ENCODE data around the gene PCSK5.
A peak's percentile ranks its signal among the peaks of the same experiment; 100 is the strongest.

The PCSK5 gene

DNA sequence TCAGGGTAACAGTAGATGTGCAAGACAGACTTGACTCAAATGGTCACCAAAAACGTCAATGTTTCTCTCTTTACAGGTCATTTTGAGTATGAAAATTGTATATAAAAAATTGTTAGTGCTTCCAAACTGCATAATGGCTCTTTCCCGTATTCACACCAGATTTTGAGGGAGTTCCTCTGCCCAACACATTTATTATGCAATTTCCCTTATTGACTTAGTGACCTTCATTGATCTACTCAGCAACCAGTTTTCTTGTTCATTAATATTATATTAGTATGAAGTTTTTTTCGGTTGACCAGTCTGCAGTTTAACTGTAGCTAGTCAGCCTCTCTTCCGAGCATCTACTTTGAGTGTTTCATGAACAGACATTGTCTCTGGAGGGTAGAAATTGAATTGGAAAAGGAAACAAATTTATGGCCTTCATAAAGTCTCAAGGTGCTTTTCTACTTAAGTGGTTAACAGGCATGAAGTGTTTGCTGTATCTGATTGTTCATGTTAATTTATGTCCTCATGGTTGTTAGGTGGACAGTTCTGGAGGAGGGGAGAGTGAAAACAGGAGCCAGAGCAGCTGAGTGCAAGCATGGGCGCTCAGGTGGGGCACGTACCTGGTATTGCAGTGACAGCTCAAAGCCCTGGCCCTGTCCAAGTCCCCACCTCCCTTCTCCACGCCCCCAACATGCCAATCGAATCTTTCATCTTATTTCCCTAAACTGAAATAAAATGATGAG lies 263.6 kb downstream of the PCSK5 start:
- DNase-seq, result peak in 1 of 2 experiments; percentile 6

DNA sequence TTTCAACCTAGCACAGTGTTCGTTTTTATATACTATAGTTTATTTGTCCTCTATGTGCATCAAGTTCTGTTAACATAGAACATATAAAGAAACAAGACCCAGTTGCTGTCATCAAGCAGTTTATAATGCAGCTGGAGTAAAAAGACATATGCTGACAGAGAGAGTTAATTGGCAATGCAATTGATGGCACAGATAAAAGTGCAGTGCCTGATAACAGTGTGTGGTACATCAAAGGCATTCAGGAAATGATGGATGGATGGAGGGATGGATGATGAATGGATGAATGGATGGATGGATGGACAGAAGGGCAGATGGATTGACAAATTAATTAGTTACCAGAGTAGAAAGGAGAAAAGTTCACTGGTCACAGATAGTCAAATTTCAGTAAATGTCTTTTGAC lies 264.9 kb downstream of the PCSK5 start:
- DNase-seq, result no peak

DNA sequence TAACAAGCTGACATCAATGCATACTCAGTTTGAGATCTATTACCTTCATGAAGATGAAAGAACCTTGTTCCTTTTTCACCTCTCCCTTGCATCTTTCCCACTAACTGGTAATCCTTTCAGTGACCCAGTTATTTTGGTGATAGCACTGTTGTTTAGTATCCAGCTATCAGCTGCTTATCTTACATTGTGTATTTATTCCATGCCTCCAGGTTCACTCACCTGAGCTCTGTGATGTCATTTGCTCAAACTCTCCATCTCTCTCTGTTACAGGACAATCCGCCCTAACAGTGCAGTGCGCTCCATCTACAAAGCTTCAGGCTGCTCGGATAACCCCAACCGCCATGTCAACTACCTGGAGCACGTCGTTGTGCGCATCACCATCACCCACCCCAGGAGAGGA lies 268.2 kb downstream of the PCSK5 start:
- DNase-seq, result no peak

DNA sequence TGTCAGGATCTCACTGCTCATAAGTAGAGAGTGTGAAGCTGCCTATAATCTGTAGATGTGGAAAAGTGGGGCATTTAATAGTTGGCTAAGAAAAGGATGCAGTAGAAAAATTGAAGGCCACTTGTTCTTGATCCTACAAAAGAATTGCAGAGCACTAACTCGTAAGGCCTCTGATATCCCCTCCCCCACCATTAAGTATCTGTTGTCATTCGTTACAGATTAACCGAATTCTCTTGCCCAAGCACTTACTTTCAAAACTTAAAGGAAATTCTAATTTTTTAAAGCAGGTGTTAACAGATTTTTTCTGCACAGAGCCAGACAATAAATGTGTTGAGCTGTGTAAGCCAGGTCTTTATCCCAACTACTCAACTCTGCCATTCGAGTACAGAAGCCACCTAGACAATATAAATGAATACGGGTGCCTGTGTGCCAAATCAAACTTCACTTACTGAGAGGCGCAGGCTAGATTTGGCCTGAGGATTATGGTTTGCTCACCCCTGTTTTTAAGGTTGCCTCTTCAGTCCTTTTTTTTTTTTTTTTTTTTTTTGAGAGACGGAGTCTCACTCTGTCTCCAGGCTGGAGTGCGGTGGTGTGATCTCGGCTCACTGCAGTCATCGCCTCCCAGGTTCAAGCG lies 268.9 kb downstream of the PCSK5 start:
- DNase-seq, result no peak

DNA sequence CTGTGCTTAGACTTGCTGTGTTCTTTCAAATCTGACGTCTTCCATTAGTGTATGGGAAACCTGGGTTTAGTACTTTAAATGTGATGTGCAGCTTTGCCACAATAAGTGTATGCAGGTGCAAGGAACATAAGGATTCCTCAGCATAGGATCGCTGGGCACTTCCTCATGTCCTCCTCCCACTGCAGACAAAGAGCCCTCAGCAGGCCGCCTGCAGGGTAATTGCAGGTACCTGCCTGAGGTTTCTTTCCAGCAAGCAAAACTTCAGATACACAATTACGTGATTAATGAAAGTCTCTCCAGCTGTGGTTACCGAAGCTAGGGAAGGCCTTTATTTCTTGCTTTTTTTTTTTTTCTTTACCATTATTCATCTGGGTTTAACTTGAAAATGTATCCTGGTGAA lies 270.6 kb downstream of the PCSK5 start:
- DNase-seq, result no peak

DNA sequence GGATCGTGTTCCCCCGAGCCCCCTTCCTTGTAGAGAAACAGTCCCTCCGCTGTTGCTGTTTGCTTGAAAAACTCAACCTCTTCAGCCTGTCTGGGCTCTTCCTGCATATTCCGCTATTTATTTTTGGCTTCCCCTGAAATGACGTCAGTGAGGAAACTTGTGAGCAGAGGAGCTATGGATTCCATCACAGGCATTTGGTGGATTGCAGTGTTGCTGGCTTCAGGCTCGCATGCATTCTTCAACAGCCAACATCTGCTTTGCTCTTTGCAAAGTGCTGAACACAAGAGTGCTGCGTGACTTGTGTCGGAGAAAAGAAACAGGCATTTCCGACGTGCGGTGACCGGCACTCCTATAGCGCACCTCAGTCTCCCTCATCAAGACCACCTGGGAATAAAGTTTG lies 271.1 kb downstream of the PCSK5 start:
- no peak for DNase-seq

DNA sequence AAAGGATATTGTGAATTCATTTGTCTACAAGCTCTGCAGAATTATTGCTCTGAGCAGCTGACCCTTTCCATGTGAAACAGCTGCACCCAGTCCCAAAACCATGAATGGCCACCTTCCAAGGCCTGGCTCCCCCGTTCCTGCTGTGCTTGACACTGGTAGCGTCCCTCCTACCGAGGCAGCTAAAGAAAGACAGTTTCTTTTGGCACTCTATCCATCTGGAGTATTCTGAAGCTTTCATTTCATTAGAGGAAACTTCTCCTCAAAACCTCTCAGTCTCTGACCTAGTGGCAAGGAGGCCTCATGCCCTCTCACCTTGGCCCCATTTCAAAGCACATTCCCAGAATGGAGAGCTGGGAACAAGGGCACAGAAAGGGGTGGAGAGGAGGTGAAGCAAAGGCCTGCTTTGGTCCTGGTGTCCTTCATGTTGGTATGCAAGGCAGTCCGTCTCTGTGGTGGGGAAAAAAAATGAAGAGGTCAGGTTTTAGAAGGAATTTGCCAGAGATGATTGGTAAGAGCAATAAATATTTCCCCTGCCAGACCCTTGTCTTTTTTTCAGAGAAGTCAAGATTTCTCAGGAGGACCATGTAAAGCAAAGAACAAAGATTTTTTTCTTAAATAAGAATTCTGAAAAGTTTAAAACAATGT lies 271.7 kb downstream of the PCSK5 start:
- DNase-seq, result no peak

DNA sequence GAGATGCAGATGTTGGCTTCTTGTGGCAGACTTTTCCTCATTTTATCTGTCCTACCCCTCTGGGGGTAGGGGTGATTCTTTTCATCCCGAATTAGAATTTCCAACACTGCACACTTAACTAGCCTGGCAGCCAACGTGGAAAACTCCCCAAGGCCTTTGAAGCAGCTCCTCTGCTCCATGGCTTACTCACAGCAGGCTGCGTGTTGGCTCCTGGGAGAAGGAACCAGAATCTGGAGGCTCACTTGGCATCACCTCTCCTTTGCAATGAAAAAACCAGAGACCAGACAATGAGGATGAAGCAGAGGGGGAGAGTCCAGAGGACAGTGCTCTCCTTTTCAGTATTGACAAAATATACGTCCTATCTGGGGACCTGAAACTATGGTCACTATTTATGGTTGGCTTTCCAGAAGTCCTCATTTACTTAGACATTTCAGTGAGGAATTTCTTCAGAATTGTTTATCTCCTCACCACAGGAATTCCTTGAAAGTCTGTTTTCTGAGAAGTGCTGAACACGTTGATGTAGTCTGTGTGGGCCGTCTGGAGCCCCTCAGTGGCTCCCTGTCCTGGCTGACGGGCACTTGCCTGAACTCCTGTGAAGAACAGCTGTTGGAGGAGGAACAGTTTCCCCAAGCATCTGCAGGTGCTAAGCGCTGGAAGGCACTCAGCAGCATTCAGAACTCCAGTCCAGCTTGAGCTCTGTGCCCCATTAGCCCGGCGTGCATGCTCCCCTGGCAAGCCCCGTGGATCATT lies 272.5 kb downstream of the PCSK5 start:
- no peak for DNase-seq

DNA sequence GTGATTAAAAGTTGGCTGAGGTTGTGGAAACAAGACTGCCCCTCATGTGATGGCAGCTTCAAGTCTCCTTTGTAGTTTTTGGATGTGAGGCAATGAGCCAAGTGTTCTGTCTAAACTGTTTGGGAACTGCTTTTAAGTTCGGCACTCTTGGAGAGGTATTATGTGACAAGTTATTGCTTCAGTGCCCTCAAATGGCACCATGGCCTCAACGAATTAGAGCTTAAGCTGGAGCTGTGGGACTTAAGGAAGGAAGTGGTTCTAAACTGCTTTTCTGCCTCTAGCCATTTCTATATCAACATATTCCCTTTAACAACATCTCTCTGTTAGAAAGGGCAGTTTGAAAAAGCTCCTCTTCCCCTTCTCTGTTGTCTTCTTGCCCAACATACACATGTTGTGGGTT lies 276.1 kb downstream of the PCSK5 start:
- no peak for DNase-seq

DNA sequence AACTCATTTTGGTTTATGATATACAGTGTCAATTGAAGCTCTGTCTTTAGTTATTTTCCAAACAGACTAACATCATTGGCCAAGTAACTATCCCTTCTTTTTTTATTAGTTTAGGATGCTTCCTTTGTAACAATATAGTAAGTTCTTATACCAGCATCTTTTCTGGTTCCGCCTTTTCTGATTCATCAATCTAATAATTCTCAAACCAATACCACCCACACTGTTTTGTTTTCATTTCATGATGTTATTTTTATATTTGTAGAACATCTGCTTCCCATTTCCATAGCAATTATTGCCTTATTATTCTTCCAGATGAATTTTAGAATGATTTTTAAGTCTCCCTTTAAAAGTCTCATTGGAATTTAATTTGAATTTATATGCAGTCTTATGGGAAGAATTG lies 285.7 kb downstream of the PCSK5 start:
- no peak for DNase-seq

DNA sequence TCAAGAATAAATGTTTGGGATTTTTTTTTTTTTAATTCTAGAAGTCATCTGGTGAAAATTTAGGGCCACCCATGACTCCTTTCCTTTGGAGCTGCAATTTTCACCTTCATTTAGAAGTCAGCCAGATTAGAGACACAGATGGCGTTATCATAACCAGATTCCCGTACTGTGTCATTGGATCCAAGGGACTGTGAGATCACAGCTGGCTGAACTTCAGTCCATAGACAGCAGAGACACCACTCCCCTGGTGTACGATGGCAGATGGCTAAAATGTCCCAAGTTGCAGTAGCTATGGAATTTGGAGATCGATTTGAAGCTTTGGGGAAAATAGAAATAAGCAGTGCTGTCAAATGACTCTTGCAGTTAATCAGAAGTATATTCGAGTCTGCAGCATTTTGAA lies 287.5 kb downstream of the PCSK5 start:
- DNase-seq, result no peak

DNA sequence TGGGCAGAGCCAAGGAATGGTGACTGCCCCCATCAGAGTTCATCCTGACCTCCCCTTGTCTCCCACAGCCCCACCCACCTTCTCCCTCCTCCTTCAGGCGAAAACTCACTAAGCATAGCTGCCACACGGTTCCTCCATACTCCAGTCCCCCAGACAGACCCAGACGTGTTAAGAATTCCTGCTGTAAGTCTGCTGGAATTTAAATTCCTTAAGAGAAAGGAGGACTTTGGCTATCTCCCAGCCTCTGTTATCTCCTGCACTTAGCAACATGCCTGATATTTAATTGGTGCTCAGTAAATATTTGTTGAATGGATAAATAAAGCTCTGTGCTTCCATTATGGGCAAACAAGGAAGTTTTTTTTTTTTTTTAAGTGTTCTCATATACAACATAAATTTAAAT lies 290.1 kb downstream of the PCSK5 start:
- DNase-seq, result no peak

DNA sequence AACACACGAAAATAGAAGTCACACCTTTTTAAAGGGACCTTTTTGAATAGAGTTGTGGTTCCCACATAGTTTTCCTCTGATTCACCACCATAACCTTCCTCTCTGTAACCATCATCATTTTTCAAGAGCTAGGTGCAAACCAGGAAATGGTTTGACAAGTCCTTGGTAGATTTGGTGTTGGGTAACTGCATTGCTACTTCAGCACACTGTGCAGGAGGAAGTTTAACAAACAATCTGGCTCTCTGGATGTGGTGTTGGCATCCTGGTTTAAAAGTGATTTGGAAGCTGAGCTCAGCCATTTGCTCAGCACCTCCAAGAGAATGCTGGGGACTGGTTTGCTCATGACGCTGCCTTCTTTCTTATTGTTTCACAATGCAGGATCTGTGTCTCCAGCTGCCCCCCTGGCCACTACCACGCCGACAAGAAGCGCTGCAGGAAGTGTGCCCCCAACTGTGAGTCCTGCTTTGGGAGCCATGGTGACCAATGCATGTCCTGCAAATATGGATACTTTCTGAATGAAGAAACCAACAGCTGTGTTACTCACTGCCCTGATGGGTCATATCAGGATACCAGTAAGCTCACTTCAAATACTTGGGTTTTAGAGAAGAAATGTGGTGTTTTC lies 290.7 kb downstream of the PCSK5 start:
- no peak for DNase-seq

DNA sequence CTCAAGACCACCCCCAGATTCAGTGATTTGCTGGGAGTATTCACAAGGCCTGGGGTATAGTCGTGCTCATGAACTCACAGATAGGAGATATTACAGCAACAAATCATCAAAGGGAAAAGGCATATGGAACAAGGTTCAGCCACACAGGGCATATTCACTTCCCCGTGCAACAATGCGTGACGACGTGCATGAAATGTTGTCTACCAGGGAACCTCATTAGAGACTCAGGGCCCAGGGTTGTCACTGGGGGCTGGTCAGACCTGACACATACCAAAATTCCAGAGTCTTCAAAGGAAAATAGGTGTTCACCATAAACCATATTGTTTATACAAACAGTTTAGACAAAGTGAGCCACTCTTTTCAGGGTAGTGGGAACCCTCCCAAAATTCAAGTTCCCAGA lies 291.3 kb downstream of the PCSK5 start:
- no peak for DNase-seq

DNA sequence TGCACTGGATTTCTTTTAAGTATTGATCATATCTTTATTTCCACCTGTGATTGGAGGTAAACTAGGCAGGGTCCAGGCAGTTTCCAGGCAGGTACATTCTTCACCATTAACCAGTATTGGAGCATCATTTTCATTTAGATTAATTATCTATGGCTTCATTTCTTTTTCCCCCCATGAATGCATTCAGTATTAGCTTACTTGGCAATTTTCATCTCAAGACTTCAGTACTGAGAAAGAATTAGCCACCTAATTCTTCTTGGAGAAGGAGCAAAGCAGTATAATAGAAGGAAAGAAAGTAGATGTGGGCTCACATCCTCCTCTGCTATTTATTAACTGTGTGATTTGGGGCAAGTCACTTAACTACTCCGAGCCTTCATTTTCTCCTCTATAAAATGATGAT lies 295.0 kb downstream of the PCSK5 start:
- DNase-seq, result no peak

DNA sequence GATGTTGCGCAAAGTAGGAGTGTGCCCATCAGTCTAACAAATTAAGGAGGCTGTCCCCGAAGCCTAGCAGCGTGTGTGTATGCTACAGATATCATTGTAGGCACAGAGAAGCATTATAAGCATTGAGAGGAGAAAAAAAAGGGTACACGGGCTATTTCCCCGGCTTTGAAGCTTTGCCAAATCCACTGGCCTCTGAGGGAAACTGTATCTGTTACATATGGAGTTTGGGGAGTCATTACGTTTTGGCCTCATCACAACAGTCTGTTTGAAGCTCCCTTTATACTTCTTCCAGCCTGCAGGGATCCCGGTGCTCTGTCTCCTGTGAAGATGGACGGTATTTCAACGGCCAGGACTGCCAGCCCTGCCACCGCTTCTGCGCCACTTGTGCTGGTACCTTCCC lies 297.8 kb downstream of the PCSK5 start:
- DNase-seq, result no peak

DNA sequence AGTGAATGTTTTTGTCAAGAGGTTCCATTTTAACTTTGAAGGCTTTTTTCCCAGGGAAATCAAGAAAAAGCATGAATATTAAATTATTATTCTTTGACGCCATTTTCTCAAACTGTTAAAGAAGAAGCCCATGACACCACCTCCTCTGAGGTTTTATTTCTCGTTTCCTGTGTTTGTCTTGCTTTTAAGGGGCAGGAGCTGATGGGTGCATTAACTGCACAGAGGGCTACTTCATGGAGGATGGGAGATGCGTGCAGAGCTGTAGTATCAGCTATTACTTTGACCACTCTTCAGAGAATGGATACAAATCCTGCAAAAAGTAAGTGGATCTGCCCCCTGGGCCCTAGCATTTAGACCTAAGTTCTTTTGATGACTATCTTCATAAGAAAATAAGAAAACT lies 298.4 kb downstream of the PCSK5 start:
- DNase-seq, result no peak

DNA sequence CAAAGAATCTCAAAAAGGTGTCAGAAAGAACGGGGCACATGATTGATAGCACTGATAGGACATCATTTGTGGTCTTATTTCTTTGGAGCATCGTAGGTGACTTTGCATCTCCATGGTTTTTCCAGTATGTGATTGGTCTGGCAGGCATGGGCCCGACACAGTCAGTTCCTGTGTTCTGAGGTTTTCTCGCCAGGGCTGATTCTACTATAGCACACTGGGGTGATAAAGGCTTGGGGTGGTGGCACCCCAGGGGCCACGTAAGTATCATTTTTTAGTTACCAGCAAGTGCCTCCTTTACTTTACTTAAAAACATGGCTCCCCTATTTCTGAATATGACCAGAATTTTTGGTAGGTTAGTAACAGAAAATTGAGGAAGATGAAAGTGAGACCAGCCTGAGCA lies 301.0 kb downstream of the PCSK5 start:
- DNase-seq, result no peak

DNA sequence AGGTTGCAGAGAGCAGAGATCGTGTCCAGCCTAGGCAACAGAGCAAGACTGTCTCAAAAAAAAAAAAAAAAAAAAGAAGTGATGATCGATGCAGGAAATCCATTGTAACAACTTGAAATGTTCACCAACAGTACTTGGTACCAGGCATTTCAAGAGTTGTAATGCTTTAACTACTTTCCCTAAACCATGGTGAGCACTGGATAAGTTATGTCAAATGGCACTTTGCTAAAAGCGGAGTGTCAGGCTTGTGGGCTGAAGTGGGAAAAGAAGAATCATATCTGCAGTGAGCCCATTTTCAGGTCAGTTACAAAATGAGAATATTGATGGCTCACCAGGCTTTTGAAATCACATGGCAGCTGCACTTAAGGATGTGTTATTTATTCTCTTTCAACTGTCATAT lies 301.5 kb downstream of the PCSK5 start:
- DNase-seq, result no peak

DNA sequence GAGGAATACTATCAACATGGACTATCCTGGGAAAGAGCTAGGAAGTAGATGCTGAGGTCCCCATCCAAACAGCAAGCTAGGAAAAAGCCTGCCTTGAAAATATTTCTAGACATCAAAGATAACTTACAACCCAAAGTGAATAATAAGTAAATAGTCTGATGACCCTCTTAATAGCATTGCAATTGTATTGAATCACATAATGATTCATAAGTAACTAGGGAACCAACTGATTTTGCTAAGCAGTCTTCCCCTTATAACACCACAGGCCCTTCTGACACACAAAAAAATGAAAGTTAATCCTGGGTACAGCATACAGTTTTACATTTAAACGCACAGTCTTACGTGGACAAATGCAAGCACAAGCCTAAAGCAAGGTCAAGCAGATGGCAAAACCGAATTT lies 304.4 kb downstream of the PCSK5 start:
- no peak for DNase-seq

DNA sequence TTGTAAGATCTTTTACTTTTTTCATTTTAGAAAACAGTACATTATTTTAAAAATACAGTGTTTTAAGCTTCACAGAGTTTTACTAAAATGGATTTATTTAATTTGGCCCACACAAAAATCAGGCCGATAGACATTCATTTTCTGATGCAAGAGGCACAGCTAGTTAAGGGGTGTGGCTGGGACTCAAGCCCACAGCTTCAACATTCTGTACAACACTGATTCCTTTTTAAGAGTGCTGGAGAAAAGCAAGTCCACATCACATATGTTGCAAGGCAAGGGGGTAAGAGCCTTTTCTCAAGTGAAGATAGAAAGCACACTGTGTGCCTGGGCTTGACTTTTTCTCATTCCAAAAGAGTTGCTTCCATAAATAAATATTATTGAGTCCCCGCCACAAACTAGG lies 307.9 kb downstream of the PCSK5 start:
- DNase-seq, result no peak

DNA sequence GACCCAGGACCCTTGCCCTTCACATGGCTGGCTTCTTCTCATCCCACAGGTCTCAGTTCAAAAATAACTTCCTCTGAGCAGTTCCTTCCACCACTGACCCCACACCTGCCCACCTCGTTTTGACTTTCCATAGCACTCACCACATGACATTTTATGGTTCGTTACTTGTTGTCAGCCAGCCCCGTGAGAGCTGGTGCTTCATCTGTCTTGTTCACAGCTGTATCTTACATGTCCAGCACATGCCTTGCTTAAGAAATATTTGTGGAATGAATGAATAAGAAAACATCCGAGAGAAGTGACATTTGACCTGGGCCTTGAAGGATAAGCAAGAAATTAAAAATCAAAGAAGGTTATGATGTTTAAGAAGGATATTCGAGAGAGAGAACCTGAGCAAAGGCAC lies 309.8 kb downstream of the PCSK5 start:
- DNase-seq, result no peak

DNA sequence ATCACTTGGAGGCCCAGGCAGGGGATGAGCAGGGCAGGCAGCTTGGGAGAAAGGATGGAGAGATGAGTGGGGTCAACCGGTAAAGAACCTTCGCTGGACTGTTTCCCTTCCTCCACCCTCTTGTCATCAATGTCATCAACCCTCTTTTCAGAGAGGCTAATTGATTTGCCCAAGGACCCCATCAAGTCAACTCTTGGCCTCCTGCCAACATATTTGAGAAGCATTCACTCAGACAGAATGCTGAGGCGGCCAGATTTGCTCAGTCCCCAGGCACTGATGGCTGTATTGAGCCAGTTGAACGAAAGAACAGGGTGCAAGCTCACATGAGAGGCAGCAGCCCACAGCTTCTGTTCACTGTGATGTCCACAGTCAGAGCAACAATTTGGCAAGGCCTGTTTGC lies 310.3 kb downstream of the PCSK5 start:
- DNase-seq, result no peak

Measured in NCI-H1930 (cell line).